NCI-H446 (cell line): Measurements from ENCODE around the gene BMX.
A peak's percentile ranks its signal among the peaks of the same experiment; 100 is the strongest.

Experiments
- DNase-seq, 2 experiments: peaks; one replicate each; lab custom pipeline; 2025; lab: John Stamatoyannopoulos, UW

The BMX gene

GRCh38 chrX:15507005-15507404, 6.4 kb downstream of the BMX start:
- DNase-seq = no peak

- no peak for DNase-seq
These were observed 9.2 kb downstream of the BMX start for GRCh38 chrX:15509845-15510244.

- no peak for DNase-seq
These were observed 11.0 kb downstream of the BMX start for GRCh38 chrX:15511563-15511962.

DNA sequence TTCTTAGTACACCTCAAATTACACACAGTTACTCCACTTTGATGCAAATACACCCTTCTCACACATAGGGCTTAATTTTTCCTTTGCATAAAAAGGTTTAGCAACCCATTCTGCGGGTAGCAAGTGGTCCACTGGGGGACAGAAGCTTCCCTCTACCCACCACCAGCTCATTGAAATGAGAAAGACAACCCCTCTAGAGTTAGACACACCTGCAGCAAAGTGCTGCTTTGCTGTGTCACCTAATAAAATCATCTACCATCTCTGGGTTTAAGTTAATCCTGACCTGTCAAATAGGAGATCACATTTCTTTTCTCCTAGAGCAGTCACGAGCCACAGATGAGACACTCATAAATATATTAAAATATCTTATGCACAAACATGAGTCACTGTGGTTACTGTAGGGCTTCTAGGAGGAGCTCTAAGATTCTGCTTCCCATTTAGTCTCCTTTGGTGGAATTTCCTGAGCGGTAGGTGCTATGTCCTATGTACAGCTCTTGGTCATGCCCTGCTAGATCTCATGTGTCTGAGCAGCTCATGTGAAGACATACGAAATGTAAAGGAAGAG, 11.9 kb downstream of the BMX start:
- no peak for DNase-seq

GRCh38 chrX:15514279-15514678, 13.7 kb downstream of the BMX start:
- no peak for DNase-seq

DNA sequence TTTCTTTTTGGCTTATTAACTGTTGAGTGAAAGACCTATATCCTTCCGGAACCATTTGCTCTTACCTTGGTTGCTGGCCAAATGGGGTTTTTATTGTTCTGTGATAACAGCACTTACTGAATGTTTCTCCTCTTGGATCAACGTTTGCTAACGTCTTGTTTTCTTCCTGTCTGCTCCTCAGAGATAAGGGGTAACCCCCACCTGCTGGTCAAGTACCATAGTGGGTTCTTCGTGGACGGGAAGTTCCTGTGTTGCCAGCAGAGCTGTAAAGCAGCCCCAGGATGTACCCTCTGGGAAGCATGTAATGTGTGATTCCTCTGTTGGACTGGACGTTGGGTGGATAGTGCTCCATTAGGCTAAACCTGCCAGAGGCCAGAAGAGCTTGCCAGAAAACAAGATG, 15.3 kb downstream of the BMX start:
- peak in 1 of 2 experiments; percentile 77 for DNase-seq

DNA sequence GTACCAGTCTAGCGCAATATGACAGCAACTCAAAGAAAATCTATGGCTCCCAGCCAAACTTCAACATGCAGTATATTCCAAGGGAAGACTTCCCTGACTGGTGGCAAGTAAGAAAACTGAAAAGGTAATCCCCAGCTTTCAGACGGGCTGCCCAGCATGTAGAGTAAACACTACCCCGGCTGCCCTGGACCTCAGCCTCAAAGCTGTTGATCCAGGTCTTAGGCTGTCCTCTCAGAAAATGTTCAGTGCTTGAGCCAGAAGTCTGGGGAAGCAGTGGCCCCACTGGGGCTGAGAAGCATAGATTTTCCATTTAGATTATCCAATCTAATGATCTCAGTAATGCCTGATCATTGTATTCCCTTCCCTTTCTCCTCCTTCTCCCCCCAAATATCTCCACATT, 21.9 kb downstream of the BMX start:
- DNase-seq = no peak

- no peak for DNase-seq
These were observed 22.5 kb downstream of the BMX start for GRCh38 chrX:15523088-15523487.

DNA sequence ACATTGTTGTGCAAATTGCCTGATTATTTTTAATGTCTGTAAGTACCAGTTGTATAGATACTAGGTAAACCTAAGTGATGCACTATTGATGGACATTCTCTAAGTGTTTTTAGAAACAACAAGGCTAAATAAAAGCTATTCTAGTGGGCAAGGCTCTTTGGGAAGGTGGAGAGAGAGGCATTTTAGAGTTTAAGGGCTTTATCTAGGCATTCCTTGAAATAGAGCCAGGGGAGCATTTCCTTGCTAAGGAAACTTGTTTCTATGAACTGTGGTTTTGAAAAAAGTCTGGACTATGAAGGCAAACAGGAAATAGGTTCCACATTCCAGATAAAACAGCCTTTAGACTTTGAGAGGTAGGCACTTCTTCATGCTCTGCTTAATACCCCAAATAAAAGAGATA, 23.8 kb downstream of the BMX start:
- DNase-seq = no peak

DNA sequence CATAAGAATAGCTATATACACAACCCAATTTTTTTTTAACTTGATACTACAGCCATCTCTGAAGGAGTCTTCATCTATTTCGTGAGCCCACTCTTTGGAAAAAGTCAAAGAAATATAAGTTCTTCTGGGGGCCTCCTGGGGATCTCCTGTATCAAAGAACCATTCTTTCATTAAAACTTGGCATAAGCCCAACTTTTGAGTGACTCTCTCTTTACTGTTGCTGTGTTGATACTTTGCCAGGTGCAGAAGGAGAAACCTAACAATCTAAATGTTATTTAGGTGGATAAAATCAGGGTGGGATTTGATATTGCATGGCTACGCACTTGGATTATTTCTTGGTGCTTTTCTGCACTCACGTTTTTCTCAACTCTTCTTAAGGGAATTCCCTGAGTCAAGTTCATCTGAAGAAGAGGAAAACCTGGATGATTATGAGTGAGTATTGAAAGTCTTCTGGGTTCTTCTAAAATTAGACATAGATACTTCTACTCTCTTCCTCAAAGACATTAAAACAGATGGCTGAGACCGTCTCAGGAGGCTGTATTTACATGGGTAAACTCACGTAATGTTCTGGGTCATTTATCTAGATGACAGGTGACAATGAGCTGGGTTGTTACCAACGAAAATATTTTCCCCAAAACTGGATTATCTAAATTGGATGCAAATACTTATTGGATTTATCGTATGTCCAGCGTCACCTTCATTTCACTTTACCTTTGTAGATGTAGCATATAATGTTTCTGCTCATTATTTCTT, 25.2 kb downstream of the BMX start:
- DNase-seq = peak in 1 of 2 experiments; percentile 26

DNA sequence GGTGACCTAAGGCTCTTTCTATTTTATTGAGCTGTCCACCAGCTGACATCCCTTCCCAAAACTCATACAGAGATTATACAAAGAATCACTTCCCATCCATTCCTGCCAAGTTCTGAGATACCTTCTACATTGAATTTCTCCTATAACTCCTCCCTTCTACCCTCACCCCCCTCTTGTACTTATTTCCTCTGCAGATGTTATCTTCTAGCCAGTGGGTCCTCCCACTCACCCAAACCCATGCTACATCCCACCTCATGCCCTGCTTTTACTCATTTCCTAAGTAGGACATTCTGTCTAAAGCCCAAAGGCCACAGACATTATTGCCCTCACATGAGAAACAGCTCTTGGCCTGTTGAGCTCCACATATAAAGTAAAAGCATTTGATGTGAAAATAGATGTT, 28.6 kb downstream of the BMX start:
- no peak for DNase-seq

DNA sequence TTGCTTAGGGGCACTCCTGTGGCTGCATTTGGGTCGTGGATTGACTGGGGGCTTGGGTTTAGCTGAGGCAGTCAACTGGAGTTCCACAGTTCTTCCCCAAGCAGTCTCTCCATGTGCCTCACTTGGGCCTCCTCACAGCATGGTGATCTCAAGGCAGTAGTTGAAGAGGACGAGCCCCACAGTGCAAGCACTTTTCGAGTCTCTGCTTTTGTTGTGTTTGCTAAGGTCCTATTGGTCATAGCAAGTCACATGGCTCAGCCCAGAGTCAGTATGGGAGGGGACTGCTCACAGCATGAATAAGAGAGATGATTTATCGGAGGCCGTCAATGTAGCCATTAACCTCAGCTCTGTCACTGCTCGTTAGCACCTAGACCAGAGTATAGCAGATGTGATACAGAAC, 29.7 kb downstream of the BMX start:
- no peak for DNase-seq

GRCh38 chrX:15546745-15547144, 46.1 kb downstream of the BMX start:
- no peak for DNase-seq

- DNase-seq = no peak
These were observed 46.7 kb downstream of the BMX start for GRCh38 chrX:15547356-15547755.

DNA sequence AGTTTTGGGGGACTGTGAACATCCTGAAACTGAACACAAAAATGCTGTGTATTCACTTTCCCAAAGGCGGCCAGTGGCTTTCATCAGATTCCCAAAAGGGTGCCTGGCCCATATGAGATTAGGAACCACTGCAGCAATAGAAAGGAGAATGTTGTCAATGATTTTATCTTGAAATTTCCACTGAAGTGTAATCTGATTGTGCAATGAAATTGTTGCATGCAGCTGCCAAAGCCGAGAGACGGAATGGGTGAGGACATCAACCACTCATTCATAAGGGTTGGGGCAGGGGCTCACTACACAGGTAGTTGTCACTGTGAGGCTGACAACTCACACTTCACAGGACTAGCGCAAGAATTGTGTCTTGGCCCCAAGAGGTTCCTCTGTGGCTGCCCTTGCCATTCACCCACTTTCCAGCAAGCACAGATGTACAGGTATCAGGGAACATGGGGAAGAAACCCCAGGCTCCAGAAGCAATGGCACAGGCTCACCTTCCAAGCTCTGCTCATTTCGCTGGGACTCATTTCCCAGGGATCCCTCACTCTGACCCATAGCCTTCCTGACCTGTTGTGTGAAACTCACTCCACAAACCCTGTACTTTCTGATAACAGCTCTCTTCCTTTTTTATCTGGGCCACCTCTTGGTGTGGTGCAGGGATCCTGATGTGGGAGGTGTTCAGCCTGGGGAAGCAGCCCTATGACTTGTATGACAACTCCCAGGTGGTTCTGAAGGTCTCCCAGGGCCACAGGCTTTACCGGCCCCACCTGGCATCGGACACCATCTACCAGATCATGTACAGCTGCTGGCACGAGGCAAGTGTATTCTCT, 48.8 kb downstream of the BMX start:
- no peak for DNase-seq

GRCh38 chrX:15559227-15559626, 58.6 kb downstream of the BMX start:
- DNase-seq = no peak

DNA sequence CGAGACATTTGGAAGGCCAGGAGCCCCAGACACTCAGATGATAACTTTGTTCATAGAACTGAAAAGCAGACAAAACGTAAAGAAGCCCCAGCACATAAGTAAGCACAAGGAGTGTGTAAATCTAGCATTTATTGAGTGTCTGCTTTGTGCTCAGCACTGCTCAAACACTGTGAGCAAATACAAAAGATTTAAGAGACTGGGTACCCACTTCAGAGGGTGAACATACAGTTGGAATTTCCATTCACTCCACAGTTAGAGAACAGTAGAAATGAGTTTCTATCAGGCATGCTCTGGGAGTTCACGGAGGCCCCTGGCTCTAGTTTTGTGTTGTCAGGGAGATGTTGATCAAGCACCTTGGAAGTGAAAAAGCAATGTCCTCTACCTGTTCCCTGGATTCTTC, 60.3 kb downstream of the BMX start:
- no peak for DNase-seq

- no peak for DNase-seq
These were observed 62.4 kb downstream of the BMX start for GRCh38 chrX:15563056-15563455.

- peak; percentile 40 to 58 for DNase-seq
These were observed 64.5 kb downstream of the BMX start for GRCh38 chrX:15564981-15565579.

DNA sequence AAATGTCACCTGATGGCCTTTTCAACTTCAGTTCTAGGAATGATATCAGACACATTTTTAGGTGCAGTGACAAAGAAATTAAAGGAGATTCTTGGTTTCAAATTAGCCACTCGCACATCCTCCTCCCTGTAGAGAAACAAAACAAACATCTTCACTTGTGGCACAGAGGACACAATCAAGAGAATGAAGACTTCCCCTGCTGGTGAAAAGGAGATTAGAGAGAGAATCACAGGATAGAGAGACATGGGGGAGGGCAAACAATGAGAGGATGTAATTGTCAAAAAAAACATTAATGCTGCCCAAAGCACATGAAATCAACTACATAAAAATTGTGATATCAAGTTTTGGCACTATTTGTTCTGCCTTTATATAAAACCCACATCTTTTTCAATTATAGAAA, 65.6 kb downstream of the BMX start:
- DNase-seq = no peak

DNA sequence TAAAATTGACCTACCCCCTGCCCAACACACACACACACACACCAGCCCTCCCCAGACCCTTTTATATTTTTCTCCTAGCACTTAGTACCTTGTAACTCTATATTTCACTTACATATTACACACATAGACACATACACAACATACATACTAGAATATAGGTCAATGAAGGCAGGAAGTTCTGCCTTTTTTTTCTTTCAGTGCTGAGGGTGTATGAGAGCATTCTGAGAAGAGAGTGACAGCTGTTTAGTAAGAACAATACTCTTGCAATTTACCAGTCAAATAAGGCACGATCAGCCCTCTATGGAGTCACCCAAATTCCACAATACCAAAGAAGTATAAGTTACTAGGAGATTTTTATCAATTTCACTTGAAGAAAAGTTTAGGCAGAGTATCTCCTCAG, 66.7 kb downstream of the BMX start:
- DNase-seq = no peak

DNA sequence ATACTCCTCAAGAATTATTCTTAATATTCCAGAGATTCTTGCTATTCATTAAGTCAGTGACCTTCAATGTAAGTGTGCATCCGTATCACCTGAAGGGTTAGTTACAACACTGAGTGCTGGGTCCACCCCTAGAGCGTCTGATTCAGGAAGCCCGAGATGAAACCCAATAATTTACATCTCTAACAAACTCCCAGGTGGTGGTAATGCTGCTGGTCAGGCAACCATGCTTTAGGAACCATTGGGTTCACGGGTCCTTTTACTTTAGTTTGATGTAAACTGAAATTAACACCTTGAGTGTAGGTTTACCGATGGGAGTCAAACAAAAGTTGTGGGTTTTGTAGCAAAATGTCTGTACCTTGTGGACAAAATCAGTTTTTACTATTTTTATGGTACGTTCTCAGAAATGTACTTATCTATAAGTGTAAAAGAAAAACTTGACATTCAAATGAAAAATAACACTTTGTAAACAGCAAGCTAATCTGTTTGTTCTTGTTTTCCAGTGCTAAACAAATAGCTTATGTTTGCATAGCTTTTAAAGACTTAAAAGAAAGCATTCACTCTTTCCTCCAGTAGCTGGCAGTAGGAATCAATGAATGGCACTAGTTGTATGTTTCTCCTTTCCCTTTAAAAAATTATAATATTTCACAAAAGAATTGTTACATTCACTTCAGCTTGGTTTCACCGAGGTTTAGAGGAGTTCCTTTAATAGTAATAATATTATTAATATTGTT, 67.4 kb downstream of the BMX start:
- no peak for DNase-seq
